Nephron (organoid): ENCODE measurements around the gene NR2F2.

Experiments used
- H3K27ac Mint-ChIP-seq, 3 experiments: 2 replicates each; pipeline ENCODE4 v1.8.0; 2020; ENCODE audit warnings: mixed read lengths in 3 of 3, mild to moderate bottlenecking in 2 of 3, moderate library complexity in 1 of 3
- H3K27me3 Mint-ChIP-seq: 2 replicates; pipeline ENCODE4 v1.8.0; 2021; ENCODE audit warnings: low read depth, mild to moderate bottlenecking, moderate library complexity, mixed read lengths
- H3K36me3 Mint-ChIP-seq: 2 replicates; pipeline ENCODE4 v1.8.0; 2020; ENCODE audit warnings: low read depth, mixed read lengths
- H3K4me1 Mint-ChIP-seq: 2 replicates; pipeline ENCODE4 v1.8.0; 2020; ENCODE audit warnings: mixed read lengths
- H3K4me3 Mint-ChIP-seq, 3 experiments: 2 replicates each; pipeline ENCODE4 v1.8.0; 2020; ENCODE audit warnings: mild to moderate bottlenecking in 3 of 3, mixed read lengths in 3 of 3, moderate library complexity in 2 of 3
- H3K9me3 Mint-ChIP-seq: 2 replicates; pipeline ENCODE4 v1.8.0; 2020; ENCODE audit warnings: mixed read lengths
- TF ChIP-seq, protein P1 (sequence below), 3 experiments: fragments of 200-600 bp; sonication (generic); IDR thresholded peaks; one replicate each; pipeline ENCODE4 v1.5.0; 2021; ENCODE audit warnings: antibody characterized with exemption in 3 of 3; ENCODE audit not compliant: unreplicated experiment in 3 of 3

The NR2F2 gene

DNA sequence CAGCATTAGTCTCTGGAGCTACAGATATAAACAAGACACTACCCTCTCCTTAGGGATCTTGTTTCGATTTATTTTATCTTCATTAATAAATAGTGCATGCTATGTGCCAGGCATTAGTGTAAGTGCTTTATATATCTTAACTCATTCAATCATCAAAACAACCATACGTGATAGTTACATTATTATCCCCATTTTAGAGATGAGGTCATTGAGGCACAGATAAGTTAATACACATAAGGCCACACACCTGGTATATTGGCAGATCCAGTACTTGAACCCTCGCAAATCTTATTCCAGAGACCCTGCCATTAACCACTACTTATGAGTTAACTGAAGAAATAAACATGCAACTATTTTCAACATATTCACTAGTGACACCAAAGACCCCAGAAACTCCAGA lies 25.7 kb upstream of the NR2F2 start:
- H3K4me1 Mint-ChIP-seq, result peaks cover 48% of the 10 kb centered on the region
- peaks cover 80% of the 10 kb centered on the region for H3K36me3 Mint-ChIP-seq
- no peak overlapping the region for H3K4me3 Mint-ChIP-seq
- peaks cover 5% of the 10 kb centered on the region for H3K9me3 Mint-ChIP-seq
- TF ChIP-seq, protein P1, sequence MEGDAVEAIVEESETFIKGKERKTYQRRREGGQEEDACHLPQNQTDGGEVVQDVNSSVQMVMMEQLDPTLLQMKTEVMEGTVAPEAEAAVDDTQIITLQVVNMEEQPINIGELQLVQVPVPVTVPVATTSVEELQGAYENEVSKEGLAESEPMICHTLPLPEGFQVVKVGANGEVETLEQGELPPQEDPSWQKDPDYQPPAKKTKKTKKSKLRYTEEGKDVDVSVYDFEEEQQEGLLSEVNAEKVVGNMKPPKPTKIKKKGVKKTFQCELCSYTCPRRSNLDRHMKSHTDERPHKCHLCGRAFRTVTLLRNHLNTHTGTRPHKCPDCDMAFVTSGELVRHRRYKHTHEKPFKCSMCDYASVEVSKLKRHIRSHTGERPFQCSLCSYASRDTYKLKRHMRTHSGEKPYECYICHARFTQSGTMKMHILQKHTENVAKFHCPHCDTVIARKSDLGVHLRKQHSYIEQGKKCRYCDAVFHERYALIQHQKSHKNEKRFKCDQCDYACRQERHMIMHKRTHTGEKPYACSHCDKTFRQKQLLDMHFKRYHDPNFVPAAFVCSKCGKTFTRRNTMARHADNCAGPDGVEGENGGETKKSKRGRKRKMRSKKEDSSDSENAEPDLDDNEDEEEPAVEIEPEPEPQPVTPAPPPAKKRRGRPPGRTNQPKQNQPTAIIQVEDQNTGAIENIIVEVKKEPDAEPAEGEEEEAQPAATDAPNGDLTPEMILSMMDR (IDR thresholded peaks at IDR 0.05; ENCODE audit: unreplicated experiment in 3 of 3), result no peak
- H3K27me3 Mint-ChIP-seq, result no peaks in the 10 kb centered on the region
- no peak overlapping the region for H3K27ac Mint-ChIP-seq

DNA sequence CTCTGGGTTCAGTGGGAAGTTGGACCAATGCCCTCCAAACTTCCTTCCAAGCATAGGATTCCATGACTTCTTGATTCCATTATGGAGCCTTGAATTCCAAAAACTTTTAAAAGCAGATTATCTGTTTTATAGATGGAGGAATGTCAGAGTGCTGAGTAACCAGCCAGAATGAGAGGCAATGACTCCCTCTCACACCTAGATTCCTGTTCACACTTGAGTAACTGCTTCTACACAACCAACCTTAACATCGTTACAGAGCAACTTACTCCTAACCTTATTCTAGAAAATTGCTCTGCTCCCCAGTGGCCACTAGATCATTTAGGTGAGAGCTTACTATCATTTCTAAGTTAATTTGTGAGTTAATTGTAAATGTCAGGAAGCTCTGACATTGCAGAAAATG lies 24.2 kb upstream of the NR2F2 start:
- TF ChIP-seq, protein P1 (IDR thresholded peaks at IDR 0.05; ENCODE audit: unreplicated experiment in 3 of 3), result no peak
- peaks cover 45% of the 10 kb centered on the region for H3K4me1 Mint-ChIP-seq
- peaks cover 68% of the 10 kb centered on the region for H3K36me3 Mint-ChIP-seq
- no peak overlapping the region for H3K27ac Mint-ChIP-seq
- peaks cover 2% of the 10 kb centered on the region for H3K9me3 Mint-ChIP-seq
- no peak overlapping the region for H3K4me3 Mint-ChIP-seq
- no peaks in the 10 kb centered on the region for H3K27me3 Mint-ChIP-seq

DNA sequence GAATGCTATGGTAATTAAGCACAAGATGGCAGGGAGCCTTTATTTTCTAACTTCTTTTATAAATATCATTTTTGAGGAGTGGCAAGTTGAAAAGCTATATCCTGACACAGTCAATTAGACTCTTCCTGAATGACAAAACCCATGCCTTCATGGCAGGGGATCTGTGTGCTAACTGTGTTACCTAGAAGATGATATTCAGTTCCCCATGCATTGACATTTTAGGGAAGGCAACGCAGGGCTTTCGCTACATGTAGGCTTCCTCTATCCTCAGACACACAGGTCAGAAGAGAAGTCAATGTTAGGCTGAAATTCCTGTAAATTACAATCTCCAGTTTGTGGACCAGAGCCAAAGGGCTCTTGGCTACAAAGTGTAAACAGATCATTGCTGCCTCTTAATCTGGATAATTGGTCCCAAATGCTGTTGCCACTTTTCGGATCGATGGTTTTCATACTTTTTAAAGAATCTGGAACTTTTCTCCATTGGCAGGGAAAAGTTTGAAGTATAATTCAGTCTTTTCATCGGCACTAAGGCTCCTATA lies 22.6 kb upstream of the NR2F2 start:
- TF ChIP-seq, protein P1 (IDR thresholded peaks at IDR 0.05; ENCODE audit: unreplicated experiment in 3 of 3), result no peak
- Mint-ChIP-seq H3K4me1 (peaks cover 46% of the 10 kb centered on the region), H3K27me3 (no peaks in the 10 kb centered on the region), H3K4me3 (no peak overlapping the region), H3K36me3 (peaks cover 67% of the 10 kb centered on the region), H3K9me3 (no peaks in the 10 kb centered on the region), H3K27ac (no peak overlapping the region)

DNA sequence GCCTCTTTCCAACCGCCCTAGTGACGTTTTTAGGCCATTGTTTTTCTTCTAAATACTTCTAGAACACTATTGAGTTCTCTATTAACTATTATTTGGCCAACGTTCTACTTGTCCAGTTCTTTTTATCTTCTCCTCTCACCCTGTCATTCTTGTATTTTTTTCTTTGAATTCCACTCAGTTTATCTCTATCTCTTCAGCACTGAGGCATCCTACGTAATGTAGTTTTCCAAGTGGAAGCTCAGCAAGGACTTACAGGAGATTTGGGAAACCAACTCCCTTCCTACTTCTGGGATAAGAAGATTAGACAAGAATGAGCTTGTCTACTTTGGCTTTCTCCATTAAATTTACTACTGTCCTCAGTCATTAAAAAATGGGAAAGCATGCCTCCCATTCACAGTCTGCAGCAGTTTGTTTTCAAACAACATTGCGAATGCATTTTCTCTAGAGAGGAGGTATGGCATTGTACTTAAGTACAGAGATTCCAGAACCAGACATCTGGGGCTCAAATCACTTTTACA lies 21.3 kb upstream of the NR2F2 start:
- Mint-ChIP-seq H3K27ac (peak overlapping the region; percentile 46 to 71 (median 70)), H3K4me1 (peaks cover 42% of the 10 kb centered on the region), H3K36me3 (peaks cover 69% of the 10 kb centered on the region), H3K27me3 (no peaks in the 10 kb centered on the region), H3K4me3 (no peak overlapping the region), H3K9me3 (no peaks in the 10 kb centered on the region)
- TF ChIP-seq, protein P1 (IDR thresholded peaks at IDR 0.05; ENCODE audit: unreplicated experiment in 3 of 3), result no peak

DNA sequence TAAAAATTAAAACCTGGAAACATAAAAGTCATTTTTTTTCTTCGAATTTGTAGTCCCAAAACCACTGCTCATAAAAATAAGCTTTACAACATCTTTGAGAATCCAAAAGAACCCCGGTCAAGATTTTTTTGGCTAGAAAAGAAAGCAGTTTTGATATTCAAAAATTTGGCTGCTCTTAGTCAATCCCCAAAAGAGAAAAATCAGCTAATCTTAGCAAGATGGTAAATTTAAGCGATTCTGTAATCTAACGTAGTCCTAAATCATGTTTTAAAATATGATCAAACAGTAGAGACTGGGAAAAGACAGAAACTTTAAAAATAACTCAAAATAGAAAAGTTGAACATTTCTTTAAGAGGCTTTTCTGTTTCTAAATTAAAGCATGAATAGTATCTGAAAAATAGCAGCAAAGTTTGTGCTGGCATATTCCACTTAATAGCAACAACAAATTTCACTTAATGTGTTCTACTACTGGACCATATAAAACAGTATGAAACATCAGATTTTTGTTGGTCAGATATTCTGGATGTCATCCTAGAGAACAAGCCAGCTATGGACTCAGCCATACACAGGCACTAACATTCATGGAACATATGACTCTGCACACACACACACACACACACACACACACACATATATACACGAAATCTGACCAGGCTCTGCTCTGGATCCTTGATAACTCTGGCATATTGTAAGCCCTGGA lies 19.1 kb upstream of the NR2F2 start:
- Mint-ChIP-seq H3K36me3 (peaks cover 63% of the 10 kb centered on the region), H3K4me3 (no peak overlapping the region), H3K9me3 (no peaks in the 10 kb centered on the region), H3K27ac (peak overlapping the region; percentile 64 to 93 (median 88)), H3K4me1 (peaks cover 54% of the 10 kb centered on the region), H3K27me3 (peaks cover 4% of the 10 kb centered on the region)
- TF ChIP-seq, protein P1 (IDR thresholded peaks at IDR 0.05; ENCODE audit: unreplicated experiment in 3 of 3), result no peak

DNA sequence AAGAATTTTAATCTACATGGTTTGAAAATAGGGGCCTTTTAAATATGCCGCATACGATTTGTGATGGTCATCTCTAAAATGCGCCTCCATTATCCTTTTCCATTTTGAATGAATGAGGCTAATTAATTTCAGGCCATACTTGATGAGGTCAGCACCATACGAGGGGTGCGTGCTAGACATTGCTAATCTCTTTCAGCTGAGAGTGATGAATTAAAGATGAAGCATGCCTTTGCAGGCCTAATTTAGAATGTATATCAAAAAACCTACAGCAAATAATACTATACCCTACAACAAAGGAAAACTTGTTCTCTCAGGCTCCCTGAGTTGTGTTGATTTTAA lies 18.6 kb upstream of the NR2F2 start:
- Mint-ChIP-seq H3K4me1 (peaks cover 59% of the 10 kb centered on the region), H3K9me3 (no peaks in the 10 kb centered on the region), H3K27me3 (peaks cover 9% of the 10 kb centered on the region), H3K27ac (peak overlapping the region; percentile 64 to 93 (median 88)), H3K36me3 (peaks cover 62% of the 10 kb centered on the region), H3K4me3 (no peak overlapping the region)
- TF ChIP-seq, protein P1 (IDR thresholded peaks at IDR 0.05; ENCODE audit: unreplicated experiment in 3 of 3), result no peak
